HEK293T (cell line): ENCODE results near the gene TCF7L2.
"Not testable (repeated sequence)": the region's sequence is repeated elsewhere in the genome, so short reads cannot be mapped to it uniquely, and the experiment has no call there.

ENCODE experiments used
- CTCF ChIA-PET: fragments of 350-600 bp; formaldehyde crosslinking; extraction: SDS; loops from one replicate; lab custom pipeline; 2021; ENCODE audit warnings: antibody characterized with exemption, inconsistent platforms; lab: Yijun Ruan, JAX
- POLR2A ChIA-PET: fragments of 350-600 bp; formaldehyde crosslinking; extraction: SDS; loops from one replicate; lab custom pipeline; 2020; ENCODE audit warnings: antibody characterized with exemption, inconsistent platforms; lab: Yijun Ruan, JAX
- DNase-seq: peaks from one replicate; pipeline ENCODE4 v3.0.0; 2012; ENCODE audit warnings: mixed read lengths; ENCODE audit errors: extremely low spot score
- ARNT ChIP-seq: fragments of 450-650 bp; IDR thresholded peaks from 2 replicates; pipeline ENCODE4 v1.6.1; 2017; ENCODE audit warnings: mild to moderate bottlenecking
- BHLHE40 ChIP-seq: fragments of 450-650 bp; IDR thresholded peaks from 2 replicates; pipeline ENCODE4 v1.6.1; 2016; ENCODE audit warnings: mild to moderate bottlenecking, moderate library complexity, borderline replicate concordance
- CTBP1 ChIP-seq: fragments of 450-650 bp; IDR thresholded peaks from 2 replicates; pipeline ENCODE4 v1.6.1; 2016; ENCODE audit warnings: borderline replicate concordance
- ELF4 ChIP-seq: fragments of 450-650 bp; IDR thresholded peaks from 2 replicates; pipeline ENCODE4 v1.6.1; 2017; ENCODE audit warnings: antibody characterized with exemption
- FOXA1 ChIP-seq: fragments of 450-650 bp; IDR thresholded peaks from 2 replicates; pipeline ENCODE4 v1.6.1; 2016; ENCODE audit warnings: mild to moderate bottlenecking
- FOXK2 ChIP-seq: fragments of 450-650 bp; IDR thresholded peaks from 2 replicates; pipeline ENCODE4 v1.6.1; 2016; ENCODE audit warnings: mild to moderate bottlenecking
- FOXM1 ChIP-seq: fragments of 450-650 bp; IDR thresholded peaks from 2 replicates; pipeline ENCODE4 v1.6.1; 2017; ENCODE audit warnings: mild to moderate bottlenecking, borderline replicate concordance
- HDGF ChIP-seq: fragments of 450-650 bp; IDR thresholded peaks from 2 replicates; pipeline ENCODE4 v1.6.1; 2017; ENCODE audit warnings: antibody characterized with exemption, borderline replicate concordance
- L3MBTL2 ChIP-seq: fragments of 450-650 bp; conservative IDR thresholded peaks from 2 replicates; pipeline ENCODE4 v1.6.1; 2016; ENCODE audit warnings: mild to moderate bottlenecking
- LEF1 ChIP-seq: fragments of 450-650 bp; IDR thresholded peaks from 2 replicates; pipeline ENCODE4 v1.6.1; 2017; ENCODE audit warnings: mild to moderate bottlenecking, borderline replicate concordance
- NFRKB ChIP-seq: fragments of 450-650 bp; IDR thresholded peaks from 2 replicates; pipeline ENCODE4 v1.6.1; 2016; ENCODE audit warnings: mild to moderate bottlenecking, moderate library complexity
- SP1 ChIP-seq: fragments of 450-650 bp; IDR thresholded peaks from 2 replicates; pipeline ENCODE4 v1.6.1; 2017
- SUZ12 ChIP-seq: fragments of 450-650 bp; IDR thresholded peaks from 2 replicates; pipeline ENCODE4 v1.6.1; 2016; ENCODE audit warnings: mild to moderate bottlenecking
- TARDBP ChIP-seq: fragments of 450-650 bp; IDR thresholded peaks from 2 replicates; pipeline ENCODE4 v1.6.1; 2016
- ZNF384 ChIP-seq: fragments of 450-650 bp; IDR thresholded peaks from 2 replicates; pipeline ENCODE4 v1.6.1; 2016
- TF ChIP-seq, protein P1 (sequence below): fragments of 450-650 bp; IDR thresholded peaks from 2 replicates; pipeline ENCODE4 v1.6.1; 2016

TCF7L2 gene

DNA sequence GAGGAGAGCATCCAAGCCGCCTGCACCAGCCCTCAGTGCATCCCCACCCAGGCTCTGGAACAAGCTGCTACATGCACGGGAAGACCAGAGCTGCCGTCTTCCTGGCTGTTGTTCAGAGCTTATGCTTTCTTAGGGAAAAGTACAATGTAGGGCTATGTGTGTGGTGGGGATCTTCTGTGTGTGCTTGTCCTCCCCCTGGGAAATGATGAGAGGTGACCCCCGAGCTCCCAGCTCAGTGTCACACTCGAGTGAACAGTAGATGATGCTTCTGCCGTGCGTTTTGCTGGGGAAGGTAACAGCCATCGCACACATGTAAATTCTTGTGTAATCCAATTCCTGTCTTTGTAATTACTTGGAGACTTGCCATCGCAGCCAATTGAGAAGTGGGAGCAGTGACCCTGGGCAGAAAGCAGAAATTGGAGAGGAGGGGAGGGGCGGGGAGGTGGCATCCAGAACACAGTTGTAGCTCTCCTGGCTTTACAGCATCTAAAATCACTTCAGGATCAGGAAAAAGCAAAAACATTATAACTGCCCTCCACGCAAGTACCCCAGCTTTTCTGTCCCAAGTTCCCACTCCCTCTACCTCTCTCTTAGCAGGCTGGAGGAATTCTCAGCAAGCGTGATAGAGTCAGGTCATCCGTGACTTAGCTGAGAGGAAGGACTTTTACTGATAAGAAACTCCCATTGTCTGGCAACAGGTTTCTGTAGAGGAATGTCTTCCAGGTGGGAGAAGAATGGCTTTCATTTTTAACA is 149.6 kb downstream of the TCF7L2 start:
- ChIA-PET CTCF (interaction anchor here (0.7 to 0.9 kb wide), 2 partner anchors 184 to 286 kb away, joined by 3 to 5 read pairs; no protein-coding TSS in a partner anchor), POLR2A (interaction anchor here (1.2 kb wide), 1 partner anchor 12 kb away, joined by 3 read pairs; no protein-coding TSS in a partner anchor)
- no peak for TF ChIP-seq SP1
- no peak for TF ChIP-seq LEF1
- no peak for TF ChIP-seq CTBP1
- no peak for TF ChIP-seq FOXM1
- DNase-seq, result peak; percentile 36

DNA sequence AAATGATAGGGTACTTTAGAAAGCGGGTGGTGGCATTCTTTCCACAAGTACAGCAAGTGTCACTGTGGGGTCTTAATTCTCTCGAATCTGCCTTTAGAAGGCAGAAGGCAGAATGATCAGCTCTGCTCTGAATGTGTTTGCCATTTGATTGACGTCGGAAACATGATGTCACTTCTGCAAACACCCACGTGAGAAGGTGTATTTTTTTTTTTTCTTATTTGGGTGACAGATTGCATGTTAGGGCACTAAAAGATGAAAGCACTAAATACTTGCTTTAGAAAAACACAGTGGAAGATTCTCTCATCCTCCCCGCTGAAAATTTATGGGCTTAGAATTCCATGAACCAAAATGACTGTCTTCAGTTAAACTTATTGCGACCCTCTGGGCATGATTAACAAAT is 150.2 kb downstream of the TCF7L2 start:
- ChIA-PET POLR2A (no interaction called here), CTCF (no interaction called here)
- no peak for TF ChIP-seq L3MBTL2
- TF ChIP-seq BHLHE40, result no peak
- TF ChIP-seq TARDBP, result no peak
- TF ChIP-seq SP1, result no peak
- TF ChIP-seq, protein P1, sequence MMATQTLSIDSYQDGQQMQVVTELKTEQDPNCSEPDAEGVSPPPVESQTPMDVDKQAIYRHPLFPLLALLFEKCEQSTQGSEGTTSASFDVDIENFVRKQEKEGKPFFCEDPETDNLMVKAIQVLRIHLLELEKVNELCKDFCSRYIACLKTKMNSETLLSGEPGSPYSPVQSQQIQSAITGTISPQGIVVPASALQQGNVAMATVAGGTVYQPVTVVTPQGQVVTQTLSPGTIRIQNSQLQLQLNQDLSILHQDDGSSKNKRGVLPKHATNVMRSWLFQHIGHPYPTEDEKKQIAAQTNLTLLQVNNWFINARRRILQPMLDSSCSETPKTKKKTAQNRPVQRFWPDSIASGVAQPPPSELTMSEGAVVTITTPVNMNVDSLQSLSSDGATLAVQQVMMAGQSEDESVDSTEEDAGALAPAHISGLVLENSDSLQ, result peak; percentile 78
- TF ChIP-seq ARNT, result no peak
- DNase-seq, result no peak

DNA sequence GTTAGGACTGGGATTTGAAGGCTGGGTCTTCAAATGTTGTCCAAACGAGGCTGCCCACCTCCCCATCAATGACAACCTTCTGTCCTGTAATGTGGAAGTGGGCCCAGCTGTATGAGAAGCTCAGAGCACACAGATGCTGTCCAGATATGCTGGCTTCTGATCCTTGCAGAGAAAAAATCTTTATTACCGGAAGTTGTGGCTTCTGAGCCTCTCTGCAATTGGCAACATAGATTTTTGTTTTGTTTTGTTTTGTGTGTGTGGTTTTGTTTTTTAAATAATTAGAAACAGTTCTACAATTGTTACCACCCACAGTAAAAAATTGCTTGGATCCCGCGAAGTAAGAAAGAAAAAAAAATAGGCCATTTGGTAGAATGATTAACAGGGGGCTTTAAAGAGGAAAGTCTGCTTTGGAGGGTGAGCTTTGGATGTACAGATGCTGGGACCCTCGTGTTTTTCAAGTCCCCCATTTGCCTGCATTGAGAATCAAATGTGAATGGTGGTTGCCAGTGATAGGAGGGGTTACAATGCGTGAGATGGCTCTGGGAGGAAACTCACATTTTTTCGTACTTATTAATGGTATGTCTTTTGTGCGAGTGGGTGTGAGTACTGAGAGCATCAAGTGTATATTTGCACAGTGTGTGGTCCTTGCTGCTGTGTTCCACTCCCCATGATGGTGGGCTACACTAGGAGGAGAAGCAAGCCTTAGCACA is 153.2 kb downstream of the TCF7L2 start:
- no peak for TF ChIP-seq FOXK2
- TF ChIP-seq L3MBTL2, result no peak
- TF ChIP-seq ZNF384, result no peak
- TF ChIP-seq ELF4, result no peak
- no peak for TF ChIP-seq ARNT
- no peak for DNase-seq
- ChIA-PET CTCF (no interaction called here), POLR2A (no interaction called here)

DNA sequence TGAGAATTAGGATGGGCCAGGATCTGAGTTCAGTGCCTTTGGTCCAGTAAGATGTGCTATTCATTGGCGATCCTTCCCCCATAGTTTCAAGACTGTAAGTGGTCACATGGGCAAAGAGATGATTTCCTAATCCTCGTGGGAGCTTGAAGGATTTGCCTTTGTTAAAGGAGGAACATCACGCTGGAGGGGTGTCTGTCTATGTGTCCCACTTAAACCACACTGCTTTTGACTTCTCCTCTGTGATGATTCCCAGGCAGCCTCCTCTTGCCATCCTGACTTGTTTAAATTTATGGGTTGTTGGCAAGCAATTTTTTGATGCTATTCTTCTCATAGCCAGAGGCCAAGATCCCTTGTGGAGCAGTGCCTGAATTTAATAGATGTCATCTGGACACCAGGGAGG is 154.0 kb downstream of the TCF7L2 start:
- DNase-seq, result no peak
- TF ChIP-seq ZNF384 (no peak), SP1 (no peak), FOXM1 (no peak), BHLHE40 (no peak), L3MBTL2 (no peak), TARDBP (no peak), HDGF (no peak), FOXA1 (no peak)
- ChIA-PET POLR2A (no interaction called here), CTCF (no interaction called here)

DNA sequence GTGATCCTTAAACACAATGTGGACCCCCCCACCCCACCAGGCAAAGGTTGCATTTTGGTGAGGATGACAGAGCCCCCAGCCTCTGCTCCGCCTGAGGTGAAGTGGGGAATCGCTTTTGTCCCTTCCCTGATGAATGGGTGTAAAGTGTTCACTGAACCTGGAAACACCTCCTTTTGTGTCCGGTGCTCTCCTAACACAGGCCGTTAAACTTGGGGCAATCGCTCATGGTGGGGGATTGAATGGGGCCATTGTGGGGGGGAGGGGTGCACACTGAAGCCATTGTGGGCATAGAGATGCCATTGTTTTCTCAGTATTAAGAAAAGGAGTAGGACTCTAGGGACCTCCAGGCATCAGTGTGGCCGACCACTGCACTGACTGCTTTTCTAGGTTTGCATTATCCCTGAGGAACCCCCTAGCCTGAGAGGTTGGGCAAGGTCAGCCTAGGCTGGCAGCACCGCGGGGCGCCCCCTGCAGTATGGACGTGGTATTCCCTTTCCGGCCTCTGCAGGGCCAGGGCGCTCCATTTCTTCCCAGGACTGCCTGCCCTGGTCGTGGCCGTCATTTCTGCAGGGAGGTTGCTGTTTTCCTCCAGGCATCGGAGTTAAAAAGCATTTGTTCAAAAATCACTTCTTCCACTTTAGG is 158.3 kb downstream of the TCF7L2 start:
- ChIA-PET CTCF (no interaction called here), POLR2A (no interaction called here)
- peak; percentile 77 for DNase-seq
- TF ChIP-seq LEF1 (no peak), FOXK2 (no peak), ARNT (no peak), BHLHE40 (no peak), FOXM1 (no peak), ZNF384 (no peak), TARDBP (no peak), SUZ12 (no peak), ELF4 (no peak), HDGF (no peak), SP1 (no peak), L3MBTL2 (no peak), FOXA1 (no peak)
- TF ChIP-seq, protein P1, result no peak

DNA sequence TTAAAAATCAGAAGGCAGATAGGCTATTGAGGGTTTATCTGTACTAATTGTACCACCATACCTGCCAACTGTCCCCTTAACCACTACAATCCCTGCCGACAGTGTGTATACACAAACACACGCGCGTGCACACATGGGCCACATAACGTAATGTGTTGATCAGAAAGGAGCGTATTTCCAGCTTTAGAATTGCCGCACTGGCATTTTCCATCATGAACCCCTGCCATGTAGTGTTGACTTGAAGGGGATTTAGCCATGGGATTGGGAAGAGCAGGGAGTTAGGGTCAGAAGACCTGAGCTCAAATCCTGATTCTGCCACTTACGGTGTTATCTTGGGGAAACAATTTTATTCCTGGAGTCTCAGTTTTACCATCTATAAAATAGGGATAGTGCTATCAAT is 158.9 kb downstream of the TCF7L2 start:
- TF ChIP-seq L3MBTL2 (no peak), LEF1 (no peak), FOXK2 (no peak), NFRKB (no peak), HDGF (no peak), SUZ12 (no peak), ARNT (no peak), FOXM1 (no peak), TARDBP (no peak)
- TF ChIP-seq, protein P1, result no peak
- POLR2A ChIA-PET, result no interaction called here
- DNase-seq, result no peak
- CTCF ChIA-PET, result no interaction called here

DNA sequence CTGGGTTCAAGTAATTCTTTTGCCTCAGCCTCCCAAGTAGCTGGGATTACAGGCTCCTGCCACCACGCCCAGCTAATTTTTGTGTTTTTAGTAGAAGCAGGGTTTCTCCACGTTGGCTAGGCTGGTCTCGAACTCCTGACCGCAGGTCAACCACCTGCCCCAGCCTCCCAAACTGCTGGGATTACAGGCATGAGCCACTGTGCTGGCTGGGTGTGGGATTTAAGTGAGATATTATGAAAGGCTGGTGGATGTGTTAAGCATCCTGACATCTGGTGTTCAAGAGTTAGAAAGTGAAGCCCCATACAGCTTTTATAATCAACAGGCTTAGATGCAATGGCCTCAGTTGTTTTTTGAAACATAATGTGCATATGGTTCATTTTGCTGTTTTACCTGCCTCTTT is 159.4 kb downstream of the TCF7L2 start:
- POLR2A ChIA-PET, DNase-seq: not testable (repeated sequence)
- CTCF ChIA-PET, result interaction anchor here (1.1 kb wide), 1 partner anchor 61 kb away, joined by 3 read pairs; no protein-coding TSS in a partner anchor
